Measurements from ENCODE around the gene CYP17A1. TPM values are rescaled to one million over a fixed set of nuclear protein-coding genes. Genes with fewer than 3 reads are reported as not detected.
A peak's percentile ranks its signal among the peaks of the same experiment; 100 is the strongest.

Gene CYP17A1
- total RNA-seq, 1 donor from 2014 or later, result not detected

DNA sequence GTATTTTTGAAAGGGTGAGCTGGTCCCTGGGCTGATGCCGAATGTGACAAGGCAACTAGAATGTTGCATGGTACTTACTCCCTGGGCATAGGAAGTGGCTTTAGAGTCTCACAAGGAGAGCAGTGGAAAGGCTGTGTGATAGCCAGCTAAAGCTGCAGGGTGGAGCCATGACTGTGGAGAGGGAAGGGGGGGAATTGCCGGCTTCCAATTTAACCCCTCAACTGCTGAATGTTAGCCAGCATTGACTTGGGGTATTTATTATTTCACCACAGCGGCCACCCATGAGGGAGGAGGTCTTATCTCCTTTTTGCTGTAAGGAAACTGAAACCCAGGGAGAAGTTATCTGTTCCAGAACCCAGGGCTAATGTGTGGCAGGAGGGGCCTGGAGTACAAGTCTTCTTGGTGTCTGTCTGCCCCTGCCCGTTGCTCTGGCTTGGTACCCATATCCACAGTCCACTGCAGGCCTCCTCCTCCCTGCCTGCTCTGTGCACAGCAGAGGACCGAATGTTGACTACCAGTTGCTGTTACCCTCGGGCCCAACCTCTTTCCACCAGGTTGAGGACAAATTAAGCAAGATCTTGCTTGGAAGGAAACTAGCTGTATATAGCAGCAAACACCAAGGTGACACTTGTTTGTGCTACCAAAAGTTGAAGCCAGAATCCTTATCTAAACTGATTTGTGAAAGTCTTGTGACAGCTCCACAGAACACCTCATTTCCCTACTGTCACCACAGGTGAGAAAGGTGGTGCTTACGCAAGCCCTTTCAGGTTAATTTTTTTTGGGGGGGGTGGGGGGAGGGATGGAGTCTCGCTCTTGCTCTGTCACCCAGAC lies 55.9 kb downstream of the CYP17A1 start:
- peak overlapping the region; percentile 19 to 54 (median 49) for H3K4me3 ChIP-seq (ENCODE audit: low read length in 3 of 3)
- peaks cover 78 to 88% (median 87%) of the 10 kb centered on the region in 3 donors for H3K4me1 ChIP-seq (ENCODE audit: control insufficient read depth in 3 of 3, insufficient read depth in 3 of 3, low read length in 3 of 3)
- no peaks in the 10 kb centered on the region for H3K27me3 ChIP-seq (ENCODE audit: control insufficient read depth in 3 of 3, insufficient read depth in 3 of 3, low read length in 3 of 3)
- peaks cover 0 to 4% (median 0%) of the 10 kb centered on the region in 3 donors for H3K36me3 ChIP-seq (ENCODE audit: control insufficient read depth in 3 of 3, insufficient read depth in 3 of 3, low read length in 3 of 3)
- peak overlapping the region; percentile 52 to 63 (median 63) for H3K9ac ChIP-seq (ENCODE audit: low read depth in 1 of 3, low read length in 3 of 3)
- H3K9me3 ChIP-seq (ENCODE audit: control insufficient read depth in 3 of 3, low read length in 3 of 3), result no peaks in the 10 kb centered on the region
- H3K27ac ChIP-seq (ENCODE audit: low read depth, low read length), result peak overlapping the region; percentile 100

Small RNAs within 50 kb of the gene (small RNA-seq; reads per million reads assigned to genes)
- gene AS3MT (not detected), gene RF00026 (not detected), gene RNU6-1231P (not detected)

Other genes with a start within 250 kb of the CYP17A1 start
- gene TRIM8, start 192.9 kb downstream of the CYP17A1 start, total RNA-seq, result 44.4 TPM
- gene ARL3, start 123.0 kb downstream of the CYP17A1 start, total RNA-seq, result 5.2 TPM
- gene SFXN2, start 122.8 kb downstream of the CYP17A1 start, total RNA-seq, result 4.2 TPM
- gene WBP1L, start 93.5 kb downstream of the CYP17A1 start, total RNA-seq, result 24.0 TPM
- 19.3 TPM for gene BORCS7, start 16.8 kb upstream of the CYP17A1 start, total RNA-seq
- gene AS3MT, start 32.1 kb upstream of the CYP17A1 start, total RNA-seq, result 6.8 TPM
- gene CNNM2, start 80.9 kb upstream of the CYP17A1 start, total RNA-seq, result 2.1 TPM

Data from skeletal muscle tissue (tissue), 5 donors.